Measurements from ENCODE around the gene KCNK2. TPM values are rescaled to one million over a fixed set of nuclear protein-coding genes. Genes with fewer than 3 reads are reported as not detected.

KCNK2 gene
- total RNA-seq, 1 experiment from 2014 or later = 0.15 TPM

DNA sequence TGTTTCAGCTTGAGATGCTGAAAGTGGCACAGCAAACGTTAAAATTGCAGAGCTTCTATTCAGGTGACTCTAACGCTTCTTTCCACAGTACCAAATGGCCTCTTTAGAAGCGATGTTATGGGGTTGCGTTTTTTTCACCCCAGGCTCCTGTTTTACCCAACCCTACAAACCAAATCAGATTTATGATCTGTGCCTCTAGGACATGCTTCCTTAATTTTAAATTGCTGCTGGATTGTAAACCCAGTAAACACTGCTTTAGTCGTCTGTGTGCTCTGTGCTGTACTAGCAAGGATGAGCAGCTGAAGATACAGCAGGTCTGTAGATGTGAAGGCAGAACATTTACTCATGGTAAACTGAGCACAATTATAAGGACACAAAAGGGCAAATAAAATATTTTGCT is 13.0 kb downstream of the KCNK2 start:
- Mint-ChIP-seq H3K4me1 (no peaks in the 10 kb centered on the region), H3K4me3 (no peak overlapping the region), H3K27ac (no peak overlapping the region), H3K36me3 (no peaks in the 10 kb centered on the region), H3K27me3 (ENCODE audit: low read depth) (no peaks in the 10 kb centered on the region; the same call in 1 of the 2 replicates), H3K9me3 (no peaks in the 10 kb centered on the region)
- POLR2A ChIA-PET = no interaction called here
- TF ChIP-seq TEAD1 (CRISPR knock-in tag; IDR thresholded peaks at IDR 0.05) (no peak), JAZF1 (CRISPR knock-in tag; IDR thresholded peaks at IDR 0.05) (no peak), IRF2 (CRISPR knock-in tag; IDR thresholded peaks at IDR 0.05; ENCODE audit: borderline replicate concordance, low read depth) (no peak), GTF2I (CRISPR knock-in tag; conservative IDR thresholded peaks at IDR 0.05) (no peak), KAT7 (CRISPR knock-in tag; IDR thresholded peaks at IDR 0.05; ENCODE audit: borderline replicate concordance) (no peak), GABPB1 (CRISPR knock-in tag; IDR thresholded peaks at IDR 0.05) (no peak), ZMAT4 (CRISPR knock-in tag; IDR thresholded peaks at IDR 0.05) (no peak), ZNF138 (CRISPR knock-in tag; conservative IDR thresholded peaks at IDR 0.05) (no peak), ZNF263 (CRISPR knock-in tag; IDR thresholded peaks at IDR 0.05; ENCODE audit: low read depth) (no peak), CREM (CRISPR knock-in tag; IDR thresholded peaks at IDR 0.05) (no peak), ZSCAN18 (CRISPR knock-in tag; IDR thresholded peaks at IDR 0.05) (no peak), RORB (CRISPR knock-in tag; IDR thresholded peaks at IDR 0.05) (no peak), CBFB (CRISPR knock-in tag; IDR thresholded peaks at IDR 0.05; ENCODE audit: low read depth) (no peak), SOX15 (CRISPR knock-in tag; IDR thresholded peaks at IDR 0.05) (no peak), NR3C1 (CRISPR knock-in tag; conservative IDR thresholded peaks at IDR 0.05; ENCODE audit: low read depth) (no peak), PRRX2 (CRISPR knock-in tag; IDR thresholded peaks at IDR 0.05) (no peak), FOXJ3 (CRISPR knock-in tag; IDR thresholded peaks at IDR 0.05; ENCODE audit: borderline replicate concordance) (no peak), NR2C2 (CRISPR knock-in tag; IDR thresholded peaks at IDR 0.05) (no peak)
- TF ChIP-seq, protein P1, sequence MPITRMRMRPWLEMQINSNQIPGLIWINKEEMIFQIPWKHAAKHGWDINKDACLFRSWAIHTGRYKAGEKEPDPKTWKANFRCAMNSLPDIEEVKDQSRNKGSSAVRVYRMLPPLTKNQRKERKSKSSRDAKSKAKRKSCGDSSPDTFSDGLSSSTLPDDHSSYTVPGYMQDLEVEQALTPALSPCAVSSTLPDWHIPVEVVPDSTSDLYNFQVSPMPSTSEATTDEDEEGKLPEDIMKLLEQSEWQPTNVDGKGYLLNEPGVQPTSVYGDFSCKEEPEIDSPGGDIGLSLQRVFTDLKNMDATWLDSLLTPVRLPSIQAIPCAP (CRISPR knock-in tag; IDR thresholded peaks at IDR 0.05) = no peak
- CTCF ChIA-PET = no interaction called here
- no peak for ATAC-seq
- no peak for DNase-seq (ENCODE audit: low spot score)

DNA sequence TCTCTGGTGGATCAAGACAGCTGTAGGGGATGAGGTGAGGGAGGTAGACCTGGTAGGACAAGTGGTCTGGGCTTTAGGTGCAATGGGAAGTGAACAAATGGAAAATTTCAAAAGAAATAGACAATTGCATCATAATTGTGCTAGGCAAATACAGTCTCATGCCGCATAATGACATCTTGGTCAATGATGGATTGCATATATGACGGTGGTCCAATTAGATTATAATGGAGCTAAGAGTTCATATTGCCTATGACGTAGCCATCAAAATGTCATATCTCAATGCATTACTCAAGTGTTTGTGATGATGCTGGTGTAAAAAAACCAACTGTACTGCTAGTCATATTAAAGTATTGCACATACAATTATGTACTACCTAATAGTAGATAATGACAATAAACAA is 19.0 kb downstream of the KCNK2 start:
- Mint-ChIP-seq H3K27me3 (ENCODE audit: low read depth) (no peaks in the 10 kb centered on the region), H3K9me3 (0 out of 2 replicates have a peak, but pooled peaks cover 3% of the 10 kb centered on the region), H3K4me3 (no peak overlapping the region), H3K36me3 (no peaks in the 10 kb centered on the region), H3K4me1 (no peaks in the 10 kb centered on the region), H3K27ac (no peak overlapping the region)
- ChIA-PET CTCF (no interaction called here), POLR2A (no interaction called here)
- DNase-seq (ENCODE audit: low spot score) (no peak), ATAC-seq (no peak)
- TF ChIP-seq, protein P2, sequence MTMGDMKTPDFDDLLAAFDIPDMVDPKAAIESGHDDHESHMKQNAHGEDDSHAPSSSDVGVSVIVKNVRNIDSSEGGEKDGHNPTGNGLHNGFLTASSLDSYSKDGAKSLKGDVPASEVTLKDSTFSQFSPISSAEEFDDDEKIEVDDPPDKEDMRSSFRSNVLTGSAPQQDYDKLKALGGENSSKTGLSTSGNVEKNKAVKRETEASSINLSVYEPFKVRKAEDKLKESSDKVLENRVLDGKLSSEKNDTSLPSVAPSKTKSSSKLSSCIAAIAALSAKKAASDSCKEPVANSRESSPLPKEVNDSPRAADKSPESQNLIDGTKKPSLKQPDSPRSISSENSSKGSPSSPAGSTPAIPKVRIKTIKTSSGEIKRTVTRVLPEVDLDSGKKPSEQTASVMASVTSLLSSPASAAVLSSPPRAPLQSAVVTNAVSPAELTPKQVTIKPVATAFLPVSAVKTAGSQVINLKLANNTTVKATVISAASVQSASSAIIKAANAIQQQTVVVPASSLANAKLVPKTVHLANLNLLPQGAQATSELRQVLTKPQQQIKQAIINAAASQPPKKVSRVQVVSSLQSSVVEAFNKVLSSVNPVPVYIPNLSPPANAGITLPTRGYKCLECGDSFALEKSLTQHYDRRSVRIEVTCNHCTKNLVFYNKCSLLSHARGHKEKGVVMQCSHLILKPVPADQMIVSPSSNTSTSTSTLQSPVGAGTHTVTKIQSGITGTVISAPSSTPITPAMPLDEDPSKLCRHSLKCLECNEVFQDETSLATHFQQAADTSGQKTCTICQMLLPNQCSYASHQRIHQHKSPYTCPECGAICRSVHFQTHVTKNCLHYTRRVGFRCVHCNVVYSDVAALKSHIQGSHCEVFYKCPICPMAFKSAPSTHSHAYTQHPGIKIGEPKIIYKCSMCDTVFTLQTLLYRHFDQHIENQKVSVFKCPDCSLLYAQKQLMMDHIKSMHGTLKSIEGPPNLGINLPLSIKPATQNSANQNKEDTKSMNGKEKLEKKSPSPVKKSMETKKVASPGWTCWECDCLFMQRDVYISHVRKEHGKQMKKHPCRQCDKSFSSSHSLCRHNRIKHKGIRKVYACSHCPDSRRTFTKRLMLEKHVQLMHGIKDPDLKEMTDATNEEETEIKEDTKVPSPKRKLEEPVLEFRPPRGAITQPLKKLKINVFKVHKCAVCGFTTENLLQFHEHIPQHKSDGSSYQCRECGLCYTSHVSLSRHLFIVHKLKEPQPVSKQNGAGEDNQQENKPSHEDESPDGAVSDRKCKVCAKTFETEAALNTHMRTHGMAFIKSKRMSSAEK (CRISPR knock-in tag; IDR thresholded peaks at IDR 0.05; ENCODE audit: borderline replicate concordance) = no peak
- TF ChIP-seq GRHL2 (CRISPR knock-in tag; IDR thresholded peaks at IDR 0.05; ENCODE audit: insufficient replicate concordance, severe bottlenecking) = no peak
- TF ChIP-seq ERG (CRISPR knock-in tag; IDR thresholded peaks at IDR 0.05) = no peak
- no peak for TF ChIP-seq SMAD3 (CRISPR knock-in tag; IDR thresholded peaks at IDR 0.05; ENCODE audit: borderline replicate concordance)
